ENCODE results near the gene TRIM46.
"Not testable (repeated sequence)": the region's sequence is repeated elsewhere in the genome, so short reads cannot be mapped to it uniquely, and the experiment has no call there.

Gene TRIM46

DNA sequence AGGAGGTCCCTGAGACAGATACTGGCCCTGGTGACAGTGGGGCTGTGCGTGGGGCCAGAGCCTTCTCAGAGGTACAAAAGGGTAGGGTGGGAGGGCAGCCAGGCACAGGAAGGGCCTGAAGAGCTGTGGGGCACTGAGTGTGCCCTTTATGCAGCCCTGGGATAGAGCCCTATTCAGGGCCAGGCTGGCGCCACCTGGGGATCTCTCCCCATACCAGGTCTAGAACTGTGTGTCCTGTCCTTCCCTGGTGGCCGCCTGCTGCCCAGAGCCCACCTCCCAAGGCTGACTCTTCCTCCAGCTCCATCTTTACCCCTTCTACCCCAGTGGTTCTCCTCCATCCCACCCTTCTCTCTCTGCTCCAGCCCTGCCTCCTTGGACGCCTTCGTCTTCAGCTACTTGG is 59.9 kb downstream of the TRIM46 start:
- not testable (repeated sequence) for FAIRE-seq
